HEK293 (cell line): ENCODE data around the gene ARL15.

Experiments
- CTCF ChIA-PET: fragments of 350-600 bp; formaldehyde crosslinking; extraction: SDS; loops from one replicate; lab custom pipeline; 2021; ENCODE audit warnings: antibody characterized with exemption; lab: Yijun Ruan, JAX
- POLR2A ChIA-PET: fragments of 300-600 bp; formaldehyde crosslinking; extraction: SDS; loops from one replicate; lab custom pipeline; 2020; ENCODE audit warnings: antibody characterized with exemption, inconsistent platforms; lab: Yijun Ruan, JAX
- H3K27ac ChIP-seq: fragments of 200-500 bp; sonication (Bioruptor generic); 2 replicates; pipeline ENCODE4 v1.5.1; 2014; ENCODE audit warnings: low read depth, low read length, control low read depth, inconsistent platforms; ENCODE audit errors: extremely low read depth
- H3K36me3 ChIP-seq, 2 experiments: fragments of 200-500 bp in 1 of 2; sonication (Bioruptor generic) in 1 of 2; 1 replicate in 1 of 2; 2 replicates in 1 of 2; pipeline ENCODE4 v1.5.1; 2014 to 2017; ENCODE audit warnings: inconsistent platforms in 2 of 2, low read length in 2 of 2; ENCODE audit not compliant: control insufficient read depth in 2 of 2, insufficient read depth in 1 of 2
- H3K4me1 ChIP-seq: fragments of 200-500 bp; sonication (Bioruptor generic); 2 replicates; pipeline ENCODE4 v1.5.1; 2014; ENCODE audit warnings: mild to moderate bottlenecking, low read length, inconsistent platforms; ENCODE audit not compliant: control insufficient read depth, insufficient read depth
- H3K4me3 ChIP-seq: 2 replicates; pipeline ENCODE4 v1.5.1; 2011; ENCODE audit warnings: low read depth, mild to moderate bottlenecking, control low read depth, low read length, moderate library complexity
- H3K9me3 ChIP-seq: fragments of 200-500 bp; sonication (Bioruptor generic); 2 replicates; pipeline ENCODE4 v1.5.1; 2014; ENCODE audit warnings: low read depth, low read length, inconsistent platforms; ENCODE audit not compliant: control insufficient read depth, insufficient read depth
- CTCF ChIP-seq: fragments of 450-650 bp; formaldehyde crosslinking; IDR thresholded peaks from 2 replicates; pipeline ENCODE4 v1.5.1; 2016; ENCODE audit warnings: missing biosample characterization, missing genetic modification characterization
- GLI2 ChIP-seq: fragments of 450-650 bp; formaldehyde crosslinking; IDR thresholded peaks from 2 replicates; pipeline ENCODE4; 2017; ENCODE audit warnings: missing biosample characterization, missing genetic modification characterization, low read depth, borderline replicate concordance
- KLF1 ChIP-seq: fragments of 450-650 bp; formaldehyde crosslinking; IDR thresholded peaks from 2 replicates; pipeline ENCODE4 v1.5.1; 2016; ENCODE audit warnings: missing biosample characterization, missing genetic modification characterization
- PRDM1 ChIP-seq: fragments of 450-650 bp; formaldehyde crosslinking; IDR thresholded peaks from 2 replicates; pipeline ENCODE4; 2016; ENCODE audit warnings: missing biosample characterization, missing genetic modification characterization
- PRDM6 ChIP-seq: fragments of 450-650 bp; formaldehyde crosslinking; IDR thresholded peaks from 2 replicates; pipeline ENCODE4 v1.5.1; 2017; ENCODE audit warnings: missing biosample characterization, missing genetic modification characterization
- SETDB1 ChIP-seq: IDR thresholded peaks from one replicate; pipeline ENCODE4 v1.6.1; 2017; ENCODE audit warnings: mild to moderate bottlenecking, low read length, moderate library complexity, mixed read lengths; ENCODE audit not compliant: insufficient read length
- ZFHX2 ChIP-seq: fragments of 450-650 bp; formaldehyde crosslinking; conservative IDR thresholded peaks from 2 replicates; pipeline ENCODE4 v1.5.1; 2016; ENCODE audit warnings: missing biosample characterization, missing genetic modification characterization
- ZNF341 ChIP-seq: fragments of 450-650 bp; formaldehyde crosslinking; IDR thresholded peaks from 2 replicates; pipeline ENCODE4; 2016; ENCODE audit warnings: low read depth, missing biosample characterization, missing genetic modification characterization
- ZNF433 ChIP-seq: fragments of 450-650 bp; formaldehyde crosslinking; IDR thresholded peaks from 2 replicates; pipeline ENCODE4 v1.5.1; 2016; ENCODE audit warnings: missing biosample characterization, missing genetic modification characterization, low read depth
- ZNF488 ChIP-seq: fragments of 450-650 bp; formaldehyde crosslinking; IDR thresholded peaks from 2 replicates; pipeline ENCODE4 v1.5.1; 2016; ENCODE audit warnings: missing biosample characterization, missing genetic modification characterization
- ZNF600 ChIP-seq: fragments of 450-650 bp; formaldehyde crosslinking; IDR thresholded peaks from 2 replicates; pipeline ENCODE4 v1.5.1; 2016; ENCODE audit warnings: missing biosample characterization, missing genetic modification characterization
- ZNF624 ChIP-seq: fragments of 450-650 bp; formaldehyde crosslinking; IDR thresholded peaks from 2 replicates; pipeline ENCODE4 v1.5.1; 2017; ENCODE audit warnings: missing biosample characterization, missing genetic modification characterization
- ZSCAN16 ChIP-seq: fragments of 450-650 bp; formaldehyde crosslinking; IDR thresholded peaks from 2 replicates; pipeline ENCODE4 v1.5.1; 2016; ENCODE audit warnings: missing biosample characterization, missing genetic modification characterization
- ZSCAN18 ChIP-seq: fragments of 450-650 bp; formaldehyde crosslinking; IDR thresholded peaks from 2 replicates; pipeline ENCODE4 v1.5.1; 2016; ENCODE audit warnings: missing biosample characterization, missing genetic modification characterization

Gene ARL15

GRCh38 chr5:54289769-54290168, 20.6 kb downstream of the ARL15 start:
- H3K9me3 ChIP-seq = no peaks in the 10 kb centered on the region
- CTCF ChIA-PET = interaction anchor here (0.6 to 0.9 kb wide), 2 partner anchors 200 to 615 kb away, joined by 4 read pairs; no protein-coding TSS in a partner anchor
- H3K36me3 ChIP-seq = no peaks in the 10 kb centered on the region
- no peak overlapping the region for H3K27ac ChIP-seq
- POLR2A ChIA-PET = no interaction called here
- TF ChIP-seq ZSCAN18 (tag by site-specific recombination) (no peak), ZNF600 (no peak), ZNF341 (tag by site-specific recombination) (no peak), SETDB1 (no peak), ZSCAN16 (tag by site-specific recombination) (no peak), PRDM6 (tag by site-specific recombination) (no peak)
- H3K4me3 ChIP-seq = no peak overlapping the region
- peaks cover 7% of the 10 kb centered on the region for H3K4me1 ChIP-seq

- TF ChIP-seq ZNF624 (no peak), ZFHX2 (tag by site-specific recombination) (no peak)
- Histone ChIP-seq H3K4me1 (peaks cover 7% of the 10 kb centered on the region), H3K4me3 (no peak overlapping the region), H3K36me3 (no peaks in the 10 kb centered on the region), H3K9me3 (no peaks in the 10 kb centered on the region), H3K27ac (no peak overlapping the region)
- CTCF ChIA-PET = no interaction called here
- POLR2A ChIA-PET = no interaction called here
Observed at GRCh38 chr5:54288568-54289217, 21.7 kb downstream of the ARL15 start.

- ChIA-PET POLR2A (interaction anchor here (0.6 kb wide), 2 partner anchors 8 to 28 kb away, joined by 3 to 4 read pairs; no protein-coding TSS in a partner anchor), CTCF (interaction anchor here (1.1 kb wide), 1 partner anchor 38 kb away, joined by 3 read pairs; no protein-coding TSS in a partner anchor)
- H3K36me3 ChIP-seq = no peaks in the 10 kb centered on the region
- no peaks in the 10 kb centered on the region for H3K9me3 ChIP-seq
- no peak overlapping the region for H3K27ac ChIP-seq
- no peaks in the 10 kb centered on the region; the same call in 1 of the 2 replicates for H3K4me1 ChIP-seq
- TF ChIP-seq KLF1 (tag by site-specific recombination) (no peak), PRDM1 (tag by site-specific recombination) (no peak), CTCF (tag by site-specific recombination) (no peak), ZNF433 (no peak), ZNF488 (no peak), GLI2 (tag by site-specific recombination) (no peak), SETDB1 (no peak), ZFHX2 (tag by site-specific recombination) (no peak)
- TF ChIP-seq, all 188 proteins: peak for 0
- H3K4me3 ChIP-seq = no peak overlapping the region
Observed at GRCh38 chr5:54285686-54286085, 24.7 kb downstream of the ARL15 start.
